HG02884 (cell line): ENCODE results near the gene WTAP.
A peak's percentile ranks its signal among the peaks of the same experiment; 100 is the strongest.
"Not testable (repeated sequence)": the region's sequence is repeated elsewhere in the genome, so short reads cannot be mapped to it uniquely, and the experiment has no call there.

Experiments
- ATAC-seq: cut with Tn5 transposase; IDR thresholded peaks from one replicate; pipeline ENCODE4 v1.9.1; 2021; ENCODE audit warnings: mild to moderate bottlenecking, moderate library complexity; ENCODE audit not compliant: unreplicated experiment

WTAP gene

GRCh38 chr6:159693128-159693893 lies 34.0 kb upstream of the WTAP start, which contains the start of gene SOD2:
TSS of gene SOD2 (minus strand) at chr6:159693241. CDS start at chr6:159693167, 74 bp downstream.
- ATAC-seq: peak; percentile 70

- ATAC-seq: peak; percentile 5
These were observed 33.3 kb upstream of the WTAP start for GRCh38 chr6:159693894-159694545.

GRCh38 chr6:159695984-159696383 lies 31.3 kb upstream of the WTAP start:
- no peak for ATAC-seq

- no peak for ATAC-seq
These were observed 26.3 kb upstream of the WTAP start for GRCh38 chr6:159700970-159701369.

GRCh38 chr6:159701413-159701999 lies 25.8 kb upstream of the WTAP start:
- ATAC-seq: no peak

GRCh38 chr6:159710603-159711002 lies 16.7 kb upstream of the WTAP start:
- ATAC-seq: not testable (repeated sequence)

- ATAC-seq: not testable (repeated sequence)
These were observed 14.9 kb upstream of the WTAP start for GRCh38 chr6:159712389-159712788.

- ATAC-seq: no peak
These were observed 13.3 kb upstream of the WTAP start for GRCh38 chr6:159713984-159714383.

- ATAC-seq: no peak
These were observed 12.9 kb upstream of the WTAP start for GRCh38 chr6:159714404-159714803.

GRCh38 chr6:159715166-159715565 lies 12.1 kb upstream of the WTAP start:
- no peak for ATAC-seq

- no peak for ATAC-seq
These were observed 11.7 kb upstream of the WTAP start for GRCh38 chr6:159715605-159716004.

GRCh38 chr6:159716247-159717096 lies 10.8 kb upstream of the WTAP start:
- ATAC-seq: no peak

- no peak for ATAC-seq
These were observed 8.7 kb upstream of the WTAP start for GRCh38 chr6:159718634-159719033.

GRCh38 chr6:159719287-159719686 lies 8.0 kb upstream of the WTAP start:
- no peak for ATAC-seq

- ATAC-seq: peak; percentile 54
These were observed 6.6 kb upstream of the WTAP start for GRCh38 chr6:159720708-159721107.

- not testable (repeated sequence) for ATAC-seq
These were observed 5.3 kb upstream of the WTAP start for GRCh38 chr6:159721981-159722380.

- no peak for ATAC-seq
These were observed 4.7 kb upstream of the WTAP start for GRCh38 chr6:159722655-159723054.

GRCh38 chr6:159723259-159723658 lies 4.0 kb upstream of the WTAP start:
- no peak for ATAC-seq

GRCh38 chr6:159724778-159725177 lies 2.5 kb upstream of the WTAP start:
- ATAC-seq: no peak

- not testable (repeated sequence) for ATAC-seq
These were observed 2.1 kb upstream of the WTAP start for GRCh38 chr6:159725208-159725607.
